HG02938 (cell line): Measurements from ENCODE around the gene DPY19L2.
"Not testable (repeated sequence)": the region's sequence is repeated elsewhere in the genome, so short reads cannot be mapped to it uniquely, and the experiment has no call there.

Experiments used
- ATAC-seq: cut with Tn5 transposase; IDR thresholded peaks from one replicate; pipeline ENCODE4 v1.9.1; 2021; ENCODE audit warnings: mild to moderate bottlenecking, moderate library complexity; ENCODE audit not compliant: unreplicated experiment

The DPY19L2 gene

DNA sequence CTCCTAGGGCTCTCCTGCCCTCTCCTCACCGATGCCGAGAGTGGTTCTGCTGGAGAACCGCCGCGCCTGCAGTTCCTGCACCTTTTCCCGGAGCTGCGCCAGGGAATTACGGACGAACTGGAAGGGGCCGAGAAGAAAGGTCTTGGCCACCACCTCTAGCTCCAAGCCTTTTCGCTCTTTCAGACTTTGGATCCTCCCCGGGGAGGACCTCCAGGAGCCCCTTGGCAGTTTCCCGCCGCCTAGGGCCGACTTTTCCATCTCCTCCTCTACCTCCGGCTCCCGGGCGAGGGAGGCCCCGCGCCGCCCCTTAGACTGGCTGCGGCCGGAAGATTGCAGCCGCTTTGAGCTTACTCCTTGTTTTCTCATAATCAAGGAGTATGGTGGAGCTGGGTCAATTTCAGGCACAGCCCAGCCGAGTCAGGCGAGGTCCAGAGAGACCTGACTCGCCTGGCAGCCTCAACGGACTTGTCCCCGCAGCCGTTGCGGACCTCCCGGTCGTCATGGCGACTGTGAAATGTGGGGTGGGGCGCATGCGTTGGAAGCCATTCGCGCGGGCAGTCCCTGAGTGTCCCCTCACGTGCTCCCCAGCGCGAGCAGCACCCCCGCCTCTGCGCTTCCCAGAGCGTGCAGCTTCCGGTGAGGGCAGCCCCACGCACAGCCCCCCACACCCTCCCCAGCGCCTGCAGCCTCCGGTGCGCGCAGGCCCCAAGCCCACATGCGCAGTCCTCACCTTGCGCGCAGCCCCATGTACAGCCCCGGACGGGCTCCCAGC lies at the start of gene DPY19L2:
DPY19L2 (minus strand) TSS at position 466 of the 772 bp plus-strand sequence; CDS start at position 366, 100 bp downstream.
- ATAC-seq: peak; percentile 79

DNA sequence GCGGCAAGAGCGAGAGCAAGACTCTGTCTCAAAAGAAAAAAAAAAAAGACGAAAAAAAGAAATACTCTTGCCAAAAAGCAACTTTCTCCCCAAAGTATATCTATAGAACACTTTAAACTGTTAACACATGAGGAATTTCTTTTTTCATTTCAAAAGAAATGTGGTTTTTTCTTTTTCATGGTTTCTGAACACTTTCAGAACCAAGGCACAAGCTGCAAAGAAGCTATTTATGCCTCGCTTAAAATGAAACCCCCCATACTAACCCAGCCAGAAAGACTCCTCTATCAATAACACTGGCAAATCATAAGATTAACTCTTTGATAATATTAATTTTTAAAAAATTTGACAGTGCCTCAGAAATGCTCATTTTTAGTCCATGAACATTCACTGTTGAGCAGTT lies 48.6 kb upstream of the DPY19L2 start:
- not testable (repeated sequence) for ATAC-seq

DNA sequence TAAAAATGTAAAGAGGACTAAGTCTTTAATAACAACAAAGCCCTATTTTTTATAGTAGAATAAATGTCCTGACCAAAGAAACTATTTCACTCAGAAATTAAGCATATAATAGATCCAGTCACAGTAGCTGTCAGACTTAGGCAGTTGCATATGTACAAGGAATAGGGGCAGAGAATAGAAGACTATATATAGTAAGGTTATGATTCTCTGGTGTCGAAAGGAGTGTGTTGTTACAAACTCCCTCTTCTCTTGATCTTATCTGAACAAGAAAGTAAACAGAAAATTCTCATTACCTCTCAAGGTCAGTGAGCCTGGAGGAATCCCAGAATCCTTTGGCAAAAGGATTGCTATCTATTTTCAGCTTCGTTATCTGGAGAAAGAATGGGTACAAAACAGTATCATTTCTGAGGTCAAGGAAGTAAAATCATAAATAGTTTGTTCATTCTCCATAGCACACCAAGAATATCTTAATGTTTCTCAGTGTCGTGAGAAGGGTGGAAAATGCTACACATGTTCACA lies 46.9 kb upstream of the DPY19L2 start:
- not testable (repeated sequence) for ATAC-seq

DNA sequence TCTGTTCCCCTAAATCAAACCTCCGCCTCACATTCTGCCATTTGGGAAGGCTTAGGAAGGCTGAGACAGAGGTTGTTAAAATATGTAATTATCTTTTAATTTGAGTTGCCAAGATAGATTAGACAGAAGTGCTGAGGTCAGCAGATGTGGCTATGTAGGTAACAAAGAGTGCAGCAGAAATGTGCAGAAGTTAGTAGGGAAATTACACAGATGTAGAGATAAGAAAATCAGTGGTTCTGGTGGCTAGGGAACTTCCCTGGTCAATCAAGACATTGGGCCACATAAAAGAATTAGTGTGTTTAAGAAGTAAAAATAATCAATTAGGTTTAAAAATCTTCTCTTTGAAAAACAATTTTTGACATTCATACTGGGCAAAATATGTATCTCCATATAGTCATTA lies 46.1 kb upstream of the DPY19L2 start:
- not testable (repeated sequence) for ATAC-seq

DNA sequence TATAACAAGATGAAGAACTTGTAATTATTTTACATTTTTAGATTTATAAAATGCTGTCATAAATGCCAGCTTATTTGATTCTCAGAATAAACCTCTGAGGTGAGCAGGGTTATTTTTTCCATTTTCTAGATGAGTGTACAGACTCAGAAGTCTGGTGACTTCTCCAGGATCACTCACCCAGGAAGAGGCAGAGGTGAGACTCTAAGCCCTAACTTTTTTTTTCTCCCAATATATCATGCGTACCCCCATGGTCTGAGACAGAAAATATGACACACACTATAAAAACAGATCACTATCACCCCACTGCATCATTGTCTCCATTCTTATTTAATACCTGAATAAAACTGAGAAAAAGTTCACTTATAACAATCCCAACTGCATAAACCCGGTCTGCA lies 45.4 kb upstream of the DPY19L2 start:
- ATAC-seq: not testable (repeated sequence)

DNA sequence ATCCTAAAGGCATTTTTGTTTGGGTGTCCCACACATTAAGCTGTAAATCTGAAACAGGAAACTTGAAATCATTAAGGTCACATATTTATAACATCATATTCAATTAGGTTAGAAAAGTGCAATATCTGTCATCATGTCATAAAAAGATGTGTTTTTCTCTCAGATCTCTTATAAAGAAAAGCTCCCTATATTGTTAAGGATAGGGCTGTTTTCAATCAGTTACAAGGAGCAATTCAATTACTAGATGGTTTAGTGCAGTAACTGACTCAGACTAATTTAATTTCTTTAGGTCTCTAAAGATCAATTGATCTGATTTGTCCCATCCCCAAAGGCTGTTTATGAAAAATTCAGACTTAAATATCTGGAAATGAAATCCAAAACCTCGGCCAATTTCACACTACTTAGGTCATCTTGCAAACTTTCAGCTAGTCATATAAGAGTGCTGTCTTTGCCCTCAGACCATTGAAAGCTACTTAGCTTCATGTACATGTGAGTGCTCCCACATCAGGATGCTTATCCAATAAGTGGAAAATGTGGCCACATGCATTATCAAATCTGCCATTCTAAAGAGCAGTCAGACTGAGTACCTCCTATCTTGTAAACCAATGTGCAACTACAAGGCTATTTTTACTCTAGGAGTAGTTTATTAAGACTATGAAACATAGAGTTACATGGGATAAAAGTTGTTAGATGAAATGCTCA lies 44.8 kb upstream of the DPY19L2 start:
- ATAC-seq: not testable (repeated sequence)

DNA sequence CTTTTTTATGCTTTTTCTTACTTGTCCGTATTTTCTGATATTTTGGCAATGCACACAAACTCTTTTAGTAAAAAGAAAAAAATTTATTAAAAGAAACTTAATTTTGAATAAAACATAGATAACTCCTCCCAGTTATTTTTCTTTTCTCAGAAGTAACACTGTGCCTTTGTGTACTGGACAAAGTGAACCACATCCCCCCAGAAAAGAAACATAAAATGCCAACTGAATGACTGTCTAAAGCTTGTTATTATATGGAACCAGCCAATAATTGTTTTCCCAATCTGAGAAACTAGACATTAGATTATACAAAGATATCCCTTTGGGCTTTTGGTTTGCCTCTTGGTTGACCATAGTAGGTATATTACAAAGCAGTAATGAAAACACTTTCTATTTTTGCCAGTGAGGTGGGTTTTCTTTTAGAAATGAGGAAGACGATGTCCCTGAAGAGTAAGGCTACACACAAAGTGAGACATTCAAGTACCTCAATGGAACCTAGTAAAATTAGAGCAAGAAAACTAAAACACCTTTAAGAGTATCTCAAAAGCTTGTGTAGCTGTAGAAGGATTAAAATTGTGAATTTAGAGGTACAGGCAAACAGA lies 44.2 kb upstream of the DPY19L2 start:
- ATAC-seq: not testable (repeated sequence)

DNA sequence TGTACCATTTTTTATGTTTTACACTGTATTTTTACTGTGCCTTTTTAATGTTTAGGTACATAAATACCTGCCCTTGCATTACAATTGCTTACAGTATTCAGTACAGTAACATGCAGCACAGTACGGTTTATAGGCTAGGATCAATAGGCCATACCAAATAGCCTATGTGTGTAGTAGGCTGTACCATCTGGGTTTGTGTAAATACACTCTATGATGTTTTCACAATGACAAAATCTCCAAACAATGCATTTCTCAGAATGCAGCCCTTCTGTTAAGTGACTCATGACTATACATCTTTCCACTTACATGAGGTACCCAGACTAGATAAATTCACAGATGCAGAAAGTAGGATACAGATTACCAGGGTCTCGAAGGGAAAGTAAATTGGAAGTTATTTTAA lies 43.0 kb upstream of the DPY19L2 start:
- ATAC-seq: not testable (repeated sequence)

DNA sequence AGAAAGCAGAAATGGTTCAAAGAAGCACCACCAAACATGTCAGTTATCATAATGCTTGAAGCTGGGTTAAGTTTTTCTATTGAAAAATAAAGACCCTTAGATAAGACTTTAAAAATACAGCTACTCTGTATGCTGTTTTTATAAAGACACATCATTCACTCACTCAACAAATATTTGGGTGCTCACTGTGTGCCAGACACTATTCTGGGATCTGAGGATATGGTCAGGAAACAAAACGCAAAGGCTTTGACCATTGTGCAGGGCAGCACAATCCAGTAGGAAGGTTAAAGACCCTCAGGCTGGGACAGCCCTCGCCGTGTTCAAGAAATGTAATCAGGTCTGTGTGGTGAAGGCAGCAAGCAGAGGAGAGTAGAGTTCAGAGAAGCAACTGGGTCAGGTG lies 38.0 kb upstream of the DPY19L2 start:
- no peak for ATAC-seq

DNA sequence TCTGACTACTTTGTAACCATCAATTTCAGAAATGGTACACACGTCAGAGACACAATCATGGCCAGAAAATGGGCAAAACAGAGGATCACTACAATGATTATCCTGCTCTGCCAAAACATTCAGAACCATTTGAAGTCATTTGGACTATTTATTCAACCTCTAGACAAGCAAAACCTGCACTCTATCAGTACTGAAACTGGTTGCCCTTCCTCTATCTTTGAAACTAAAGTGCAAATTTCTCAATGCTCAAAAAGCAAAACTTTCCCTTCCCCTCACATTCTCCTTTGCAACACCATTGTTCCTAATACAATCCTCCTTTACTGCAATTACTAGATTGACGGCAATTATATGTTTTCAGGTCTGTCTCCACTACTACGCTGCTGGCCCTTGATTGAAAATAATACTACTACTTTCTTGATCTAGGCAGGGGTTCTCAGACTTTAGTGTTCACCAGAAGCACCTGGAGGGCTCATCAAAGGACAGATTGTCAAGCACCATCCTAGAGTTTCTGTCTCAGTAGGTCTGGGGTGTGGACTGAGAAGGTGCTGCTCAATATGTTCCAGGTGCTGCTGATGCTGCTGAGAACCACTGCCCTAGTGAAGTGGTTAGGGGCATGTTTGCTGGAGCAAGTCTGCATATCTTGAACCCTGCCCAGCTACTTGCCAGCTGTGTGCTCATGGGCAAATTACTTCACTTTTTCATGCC lies 31.5 kb upstream of the DPY19L2 start:
- not testable (repeated sequence) for ATAC-seq

DNA sequence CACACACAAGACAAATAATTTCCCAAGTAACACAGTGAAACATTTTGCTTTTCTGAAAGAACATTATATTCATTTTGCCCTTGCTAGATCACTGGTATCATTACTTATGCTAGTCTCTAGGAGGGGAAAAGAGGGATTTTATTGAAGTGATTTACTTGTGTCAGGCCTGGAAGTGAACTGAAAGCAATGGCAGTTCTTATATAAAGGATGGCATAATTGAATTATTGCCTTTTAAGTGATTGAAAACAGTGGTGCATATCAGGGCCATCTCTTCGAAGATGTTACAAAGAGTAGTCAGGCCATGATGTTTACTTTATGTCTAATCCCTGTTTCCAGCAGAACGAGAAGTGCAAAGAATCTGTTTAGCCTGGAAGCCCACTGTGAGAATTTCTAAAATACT lies 30.7 kb upstream of the DPY19L2 start:
- ATAC-seq: not testable (repeated sequence)

DNA sequence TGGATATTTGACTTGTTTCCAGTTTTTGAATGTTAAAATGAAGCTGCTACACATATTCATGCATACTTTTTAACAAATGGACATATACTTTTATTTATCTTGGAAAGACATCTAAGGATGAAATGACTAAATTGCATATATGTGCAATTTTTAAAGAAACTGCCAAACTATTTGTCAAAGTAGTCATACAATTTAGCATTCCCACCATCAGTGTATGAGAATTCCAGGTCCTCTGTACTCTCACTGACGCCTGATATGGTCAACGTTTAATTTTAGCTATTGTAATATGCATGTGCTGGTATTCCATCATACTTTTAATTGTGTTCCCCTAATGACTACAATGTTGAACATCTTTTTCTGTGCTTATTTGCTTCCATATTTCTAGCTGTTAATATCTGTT lies 22.5 kb upstream of the DPY19L2 start:
- not testable (repeated sequence) for ATAC-seq

DNA sequence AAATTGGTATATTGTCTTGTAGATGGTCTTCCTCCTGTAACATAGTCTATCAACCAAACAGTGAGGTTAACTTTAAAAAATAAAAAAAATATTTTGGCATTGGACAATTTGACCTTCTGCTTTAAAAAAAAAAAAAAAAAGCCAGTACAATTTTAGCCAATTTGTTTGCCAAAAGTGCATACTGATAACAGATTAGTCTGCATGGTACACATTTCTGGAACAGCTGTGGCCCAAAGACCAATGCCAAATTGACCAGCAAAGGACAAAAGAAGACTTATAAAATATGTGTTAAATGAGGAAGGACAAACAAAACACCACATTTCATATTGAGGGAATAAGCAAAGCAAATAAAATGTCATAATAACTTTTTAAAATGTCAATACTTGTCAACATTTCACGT lies 20.8 kb upstream of the DPY19L2 start:
- ATAC-seq: not testable (repeated sequence)

DNA sequence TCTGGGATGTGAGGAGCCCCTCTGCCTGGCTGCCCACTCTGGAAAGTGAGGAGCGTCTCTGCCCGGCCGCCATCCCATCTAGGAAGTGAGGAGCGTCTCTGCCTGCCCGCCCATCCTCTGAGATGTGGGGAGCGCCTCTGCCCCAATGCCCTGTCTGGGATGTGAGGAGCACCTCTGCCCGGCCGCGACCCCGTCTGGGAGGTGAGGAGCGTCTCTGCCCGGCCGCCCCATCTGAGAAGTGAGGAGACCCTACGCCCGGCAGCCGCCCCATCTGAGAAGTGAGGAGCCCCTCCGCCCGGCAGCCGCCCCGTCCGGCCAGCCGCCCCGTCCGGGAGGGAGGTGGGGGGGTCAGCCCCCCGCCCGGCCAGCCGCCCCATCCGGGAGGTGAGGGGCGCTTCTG lies 18.3 kb upstream of the DPY19L2 start:
- not testable (repeated sequence) for ATAC-seq

DNA sequence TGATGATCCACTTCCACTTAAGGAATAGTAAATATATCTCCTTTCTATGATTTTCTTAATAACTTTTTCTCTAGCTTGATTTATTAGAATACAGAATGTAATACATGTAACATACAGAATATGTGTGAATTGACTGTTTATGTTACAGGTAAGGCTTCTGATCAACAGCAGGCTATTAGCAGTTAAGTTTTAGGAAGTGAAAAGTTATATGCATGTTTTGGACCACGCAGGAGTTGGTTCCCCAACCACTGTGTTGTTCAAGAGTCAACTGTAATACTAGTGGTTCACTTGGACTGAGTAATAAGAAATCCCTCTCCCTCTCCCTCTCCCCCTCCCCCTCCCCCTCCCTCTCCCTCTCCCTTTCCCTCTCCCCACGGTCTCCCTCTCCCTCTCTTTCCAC lies 17.5 kb upstream of the DPY19L2 start:
- not testable (repeated sequence) for ATAC-seq

DNA sequence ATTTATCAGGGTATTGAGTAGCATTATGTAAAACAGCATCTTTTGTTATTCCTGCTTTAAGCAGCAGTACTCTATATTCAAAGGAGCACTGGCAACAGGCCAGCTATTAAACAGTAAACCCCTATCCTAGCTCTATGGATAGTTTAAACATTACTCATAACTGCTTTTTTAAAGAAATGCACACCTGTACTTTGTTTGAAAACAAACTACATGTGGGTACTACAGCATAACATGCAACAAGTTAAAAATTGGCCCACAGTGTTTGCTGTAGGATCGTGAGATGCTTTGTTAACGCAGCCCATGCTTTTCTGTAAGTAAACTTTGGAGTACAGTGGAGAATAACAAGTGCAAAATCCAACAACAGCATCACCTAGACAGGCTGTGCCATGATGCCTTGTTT lies 14.3 kb upstream of the DPY19L2 start:
- ATAC-seq: not testable (repeated sequence)

DNA sequence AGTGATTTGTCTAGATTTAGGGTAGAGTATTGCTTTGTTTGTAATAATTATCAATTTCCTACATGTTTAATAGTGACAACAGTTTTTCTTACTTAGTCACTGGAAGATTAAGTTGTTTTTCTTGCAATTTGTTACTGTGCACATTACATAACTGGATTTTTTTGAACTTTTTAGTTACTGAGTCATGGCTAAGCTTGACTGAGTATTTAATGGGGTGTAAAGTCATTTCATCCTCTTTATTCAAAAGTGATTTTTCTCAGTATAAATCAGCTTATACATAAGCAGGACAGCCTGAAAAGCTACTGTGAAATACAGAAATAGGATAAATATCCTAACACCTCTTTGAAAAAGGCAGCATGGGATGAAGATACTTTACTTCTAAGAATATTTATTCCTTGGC lies 12.5 kb upstream of the DPY19L2 start:
- ATAC-seq: not testable (repeated sequence)

DNA sequence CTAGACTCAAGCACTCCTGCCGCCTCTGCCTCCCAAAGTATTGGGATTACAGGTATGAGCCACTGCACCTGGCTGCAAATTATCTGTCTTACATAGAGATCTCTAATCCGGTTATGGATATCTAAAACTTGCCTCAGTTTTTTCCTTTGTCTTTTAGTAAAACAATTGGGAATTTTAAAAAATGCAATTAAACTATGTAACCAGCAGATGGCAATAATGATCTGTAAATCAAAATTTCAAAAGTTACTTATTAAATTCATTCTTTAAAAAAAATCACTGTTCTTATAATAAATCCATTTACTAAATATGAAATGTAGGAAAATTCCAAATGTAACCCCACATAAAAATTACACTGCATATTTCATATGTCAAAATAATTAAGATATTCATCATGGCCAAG lies 4.3 kb upstream of the DPY19L2 start:
- ATAC-seq: not testable (repeated sequence)

DNA sequence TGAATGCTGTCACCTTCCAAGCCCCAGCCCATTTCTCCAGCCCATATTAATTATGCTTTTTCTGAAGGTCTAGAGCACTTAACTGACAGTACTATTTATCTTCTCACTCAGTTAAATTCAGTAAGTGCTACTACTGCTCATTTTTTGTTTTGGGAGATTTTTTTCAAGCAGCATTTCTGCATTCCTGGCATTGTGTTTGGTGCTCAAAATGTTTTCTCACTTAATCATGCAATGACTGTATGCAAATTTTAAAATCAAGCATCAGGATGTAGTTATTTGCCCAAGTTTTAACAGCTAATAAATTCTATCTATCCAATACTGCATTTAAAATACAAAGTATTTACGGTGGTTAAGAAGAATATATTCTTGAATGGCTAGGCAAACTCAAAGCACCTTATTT lies 1.6 kb upstream of the DPY19L2 start:
- not testable (repeated sequence) for ATAC-seq

DNA sequence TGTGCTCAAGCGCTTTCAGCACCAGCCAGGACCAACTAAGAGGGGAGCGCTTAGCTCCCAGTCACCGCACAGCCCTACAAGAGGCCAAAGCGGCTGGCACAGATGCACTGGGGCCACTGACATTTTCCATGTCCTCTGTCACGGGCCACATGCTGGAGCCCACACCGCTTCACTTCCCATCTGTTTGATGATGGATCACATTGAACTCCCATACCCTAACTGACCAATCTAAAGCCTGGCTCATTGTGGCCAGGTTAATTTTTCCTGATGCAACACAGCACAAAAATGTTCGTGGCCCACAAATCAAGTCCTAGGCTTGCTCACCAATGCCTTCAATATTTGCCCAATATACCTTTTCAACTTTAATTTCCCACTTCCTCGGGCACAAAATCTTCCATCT lies 1.1 kb upstream of the DPY19L2 start:
- not testable (repeated sequence) for ATAC-seq

DNA sequence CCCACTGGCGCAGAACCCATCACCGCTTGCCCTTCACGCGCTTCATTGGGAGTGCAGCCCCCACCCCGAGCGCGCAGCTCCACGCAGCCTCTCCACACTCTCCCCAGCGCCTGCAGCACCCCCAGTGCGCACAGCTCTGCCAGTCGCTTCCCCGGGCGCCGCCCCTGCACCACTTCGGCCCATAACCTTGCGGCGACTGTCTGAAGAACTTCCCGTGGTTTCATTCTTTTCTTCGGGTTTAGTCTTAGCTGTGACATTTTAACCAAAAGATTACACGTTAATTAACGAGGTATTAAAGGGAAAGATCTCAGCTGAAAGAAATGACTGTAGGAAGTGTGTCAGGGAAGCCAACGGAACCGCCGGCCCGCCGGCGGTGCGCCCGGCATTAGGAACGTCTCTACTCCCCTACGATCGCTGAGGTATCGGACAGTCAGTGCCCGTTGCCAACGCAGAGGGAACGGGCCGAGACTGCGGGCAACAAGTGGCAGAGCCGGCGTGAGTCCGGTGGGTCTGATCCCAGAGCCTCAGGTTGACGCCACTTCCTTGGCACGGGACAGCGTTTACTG lies 590 bp upstream of the DPY19L2 start:
- ATAC-seq: peak; percentile 36
